T-helper 1 cell treated with Interleukin-12 subunit alpha and Interleukin-12 subunit beta and Interleukin-4 antibody, amounts not matched to agents 30 μg/mL and 1 μg/mL, for 36 hours (primary cell): Measurements from ENCODE around the gene RPS25.
"Not testable (repeated sequence)": the region's sequence is repeated elsewhere in the genome, so short reads cannot be mapped to it uniquely, and the experiment has no call there.

Experiments used
- H3K27ac Mint-ChIP-seq: one replicate; pipeline ENCODE4 v1.8.0; 2021; ENCODE audit warnings: mild to moderate bottlenecking, mixed read lengths
- H3K27me3 Mint-ChIP-seq: one replicate; pipeline ENCODE4 v1.8.0; 2021; ENCODE audit warnings: low read depth, mixed read lengths
- H3K36me3 Mint-ChIP-seq: one replicate; pipeline ENCODE4 v1.8.0; 2021; ENCODE audit warnings: low read depth, mixed read lengths
- H3K4me1 Mint-ChIP-seq: one replicate; pipeline ENCODE4 v1.8.0; 2021; ENCODE audit warnings: low read depth, mixed read lengths
- H3K4me3 Mint-ChIP-seq: one replicate; pipeline ENCODE4 v1.8.0; 2021; ENCODE audit warnings: mild to moderate bottlenecking, moderate library complexity, mixed read lengths
- H3K9me3 Mint-ChIP-seq: one replicate; pipeline ENCODE4 v1.8.0; 2021; ENCODE audit warnings: mixed read lengths

The RPS25 gene

GRCh38 chr11:119018074-119018938, at the start of gene RPS25, which contains the start of gene TRAPPC4:
Gene RPS25 (minus strand): TSS chr11:119018343. CDS start chr11:119018284, 59 bp downstream.
Gene TRAPPC4 (plus strand): TSS chr11:119018766. CDS start chr11:119018796, 30 bp downstream.
- Mint-ChIP-seq H3K4me3 (peak within 1 kb of the TSS; percentile 100), H3K27me3 (no peaks in the 10 kb centered on the region), H3K4me1 (peaks cover 29% of the 10 kb centered on the region), H3K9me3 (no peaks in the 10 kb centered on the region), H3K36me3 (peaks cover 64% of the 10 kb centered on the region), H3K27ac (peak within 1 kb of the TSS; percentile 100)

- H3K27me3 Mint-ChIP-seq = no peaks in the 10 kb centered on the region
- H3K36me3 Mint-ChIP-seq = peaks cover 10% of the 10 kb centered on the region
- no peaks in the 10 kb centered on the region for H3K9me3 Mint-ChIP-seq
- H3K4me3 Mint-ChIP-seq = peak within 1 kb of the TSS; percentile 90
- peaks cover 30% of the 10 kb centered on the region for H3K4me1 Mint-ChIP-seq
- peak within 1 kb of the TSS; percentile 96 for H3K27ac Mint-ChIP-seq
Measured at GRCh38 chr11:119067371-119068222, 49.5 kb upstream of the RPS25 start, which contains the start of gene VPS11. Gene VPS11 (plus strand): TSS chr11:119067818. CDS start chr11:119067824, 6 bp downstream.

- no peaks in the 10 kb centered on the region for H3K27me3 Mint-ChIP-seq
- no peaks in the 10 kb centered on the region for H3K9me3 Mint-ChIP-seq
- peak overlapping the region; percentile 55 for H3K27ac Mint-ChIP-seq
- peak overlapping the region; percentile 37 for H3K4me3 Mint-ChIP-seq
- H3K4me1 Mint-ChIP-seq = peaks cover 30% of the 10 kb centered on the region
- H3K36me3 Mint-ChIP-seq = peaks cover 8% of the 10 kb centered on the region
Measured at GRCh38 chr11:119065369-119065768, 47.2 kb upstream of the RPS25 start.

DNA sequence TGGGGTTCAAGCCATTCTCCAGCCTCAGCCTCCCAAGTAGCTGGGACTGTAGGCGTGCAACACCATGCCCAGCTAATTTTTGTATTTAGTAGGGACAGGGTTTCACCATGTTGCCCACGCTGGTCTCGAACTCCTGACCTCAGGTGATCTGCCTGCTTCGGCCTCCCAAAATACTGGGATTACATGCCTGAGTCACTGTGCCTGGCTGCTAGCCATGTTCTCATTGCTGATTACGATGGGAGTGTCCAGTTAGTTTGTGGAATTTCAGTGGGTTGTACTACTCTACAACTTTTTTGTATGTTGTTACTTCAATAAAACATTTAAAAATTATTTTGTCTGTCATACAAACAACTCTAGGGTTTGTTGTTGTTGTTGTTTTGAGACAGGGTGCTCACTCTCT, 44.6 kb upstream of the RPS25 start:
- Mint-ChIP-seq H3K4me3 (no peak overlapping the region), H3K9me3 (no peaks in the 10 kb centered on the region), H3K27ac (no peak overlapping the region), H3K36me3 (peaks cover 3% of the 10 kb centered on the region), H3K4me1 (peaks cover 26% of the 10 kb centered on the region), H3K27me3 (no peaks in the 10 kb centered on the region)

DNA sequence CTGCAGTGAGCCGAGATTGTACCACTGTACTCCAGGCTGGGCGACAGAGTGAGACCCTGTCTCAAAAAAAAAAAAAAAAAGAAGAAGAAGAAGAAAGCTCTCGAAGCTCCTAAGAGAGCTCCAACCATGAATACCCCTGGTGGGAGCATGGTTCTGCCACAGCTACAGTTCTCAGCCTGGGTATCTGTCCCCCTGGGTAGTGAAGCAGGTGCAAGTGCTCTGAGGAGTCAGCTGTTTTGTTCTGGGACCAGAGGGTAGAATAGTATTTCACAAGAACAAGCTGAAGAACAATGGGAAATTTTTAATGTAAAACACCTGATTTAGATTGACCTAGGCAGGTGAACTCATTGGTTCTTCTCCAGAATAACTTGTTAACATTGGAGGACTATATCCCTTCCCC, 43.1 kb upstream of the RPS25 start:
- H3K27ac Mint-ChIP-seq = no peak overlapping the region
- H3K4me1 Mint-ChIP-seq = peaks cover 20% of the 10 kb centered on the region
- peaks cover 5% of the 10 kb centered on the region for H3K36me3 Mint-ChIP-seq
- no peaks in the 10 kb centered on the region for H3K27me3 Mint-ChIP-seq
- H3K9me3 Mint-ChIP-seq = no peaks in the 10 kb centered on the region
- no peak overlapping the region for H3K4me3 Mint-ChIP-seq

DNA sequence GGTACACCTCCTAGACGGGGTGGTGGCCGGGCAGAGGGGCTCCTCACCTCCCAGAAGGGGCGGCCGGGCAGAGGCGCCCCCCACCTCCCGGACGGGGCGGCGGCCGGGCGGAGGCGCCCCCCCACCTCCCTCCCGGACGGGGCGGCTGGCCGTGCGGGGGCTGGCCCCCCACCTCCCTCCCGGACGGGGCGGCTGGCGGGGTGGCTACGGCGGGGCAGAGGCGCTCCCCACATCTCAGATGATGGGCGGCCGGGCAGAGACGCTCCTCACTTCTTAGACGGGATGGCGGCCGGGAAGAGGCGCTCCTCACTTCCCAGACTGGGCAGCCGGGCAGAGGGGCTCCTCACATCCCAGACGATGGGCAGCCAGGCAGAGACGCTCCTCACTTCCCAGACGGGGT, 41.0 kb upstream of the RPS25 start:
- not testable (repeated sequence) for H3K27ac Mint-ChIP-seq, H3K9me3 Mint-ChIP-seq, H3K4me3 Mint-ChIP-seq, H3K27me3 Mint-ChIP-seq
- Mint-ChIP-seq H3K4me1 (peaks cover 23% of the 10 kb centered on the region), H3K36me3 (peaks cover 17% of the 10 kb centered on the region)

- Mint-ChIP-seq H3K36me3 (peaks cover 31% of the 10 kb centered on the region), H3K4me1 (peaks cover 29% of the 10 kb centered on the region), H3K9me3 (no peaks in the 10 kb centered on the region), H3K4me3 (peak within 1 kb of the TSS; percentile 99), H3K27ac (peak within 1 kb of the TSS; percentile 99), H3K27me3 (no peaks in the 10 kb centered on the region)
Measured at GRCh38 chr11:119057000-119057769, 39.0 kb upstream of the RPS25 start, which contains the start of gene HYOU1. Gene HYOU1 (minus strand): TSS chr11:119057205. CDS start chr11:119056160, 1,045 bp downstream.

- Mint-ChIP-seq H3K27ac (peak overlapping the region; percentile 99), H3K4me1 (peaks cover 32% of the 10 kb centered on the region), H3K27me3 (no peaks in the 10 kb centered on the region), H3K4me3 (peak overlapping the region; percentile 99), H3K36me3 (peaks cover 35% of the 10 kb centered on the region), H3K9me3 (no peaks in the 10 kb centered on the region)
Measured at GRCh38 chr11:119056421-119056999, 38.4 kb upstream of the RPS25 start.

DNA sequence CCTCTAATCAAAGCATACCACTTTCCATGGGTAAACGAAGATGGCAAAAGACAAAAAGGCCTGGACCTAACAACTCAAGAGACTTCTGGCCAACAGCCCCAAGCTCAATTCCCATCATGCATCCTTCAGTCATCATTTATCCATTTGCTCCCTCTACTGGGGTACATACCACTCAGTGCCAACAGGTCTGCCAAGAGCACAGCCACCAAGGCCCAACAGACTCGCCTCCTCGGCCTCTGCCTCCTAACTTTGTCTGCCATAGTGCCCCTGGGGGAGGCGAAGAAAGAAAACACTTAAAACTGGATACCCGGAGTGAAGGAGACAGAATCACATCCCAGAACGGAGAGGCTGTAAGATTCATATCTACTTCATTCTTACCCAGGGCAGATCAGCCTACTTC, 37.8 kb upstream of the RPS25 start:
- peak overlapping the region; percentile 99 for H3K4me3 Mint-ChIP-seq
- peaks cover 41% of the 10 kb centered on the region for H3K36me3 Mint-ChIP-seq
- no peaks in the 10 kb centered on the region for H3K9me3 Mint-ChIP-seq
- no peaks in the 10 kb centered on the region for H3K27me3 Mint-ChIP-seq
- peak overlapping the region; percentile 81 for H3K27ac Mint-ChIP-seq
- H3K4me1 Mint-ChIP-seq = peaks cover 34% of the 10 kb centered on the region

GRCh38 chr11:119054418-119054817, 36.3 kb upstream of the RPS25 start:
- H3K4me1 Mint-ChIP-seq = peaks cover 38% of the 10 kb centered on the region
- H3K27ac Mint-ChIP-seq = no peak overlapping the region
- H3K27me3 Mint-ChIP-seq = no peaks in the 10 kb centered on the region
- H3K9me3 Mint-ChIP-seq = no peaks in the 10 kb centered on the region
- H3K36me3 Mint-ChIP-seq = peaks cover 52% of the 10 kb centered on the region
- H3K4me3 Mint-ChIP-seq = peak overlapping the region; percentile 48

DNA sequence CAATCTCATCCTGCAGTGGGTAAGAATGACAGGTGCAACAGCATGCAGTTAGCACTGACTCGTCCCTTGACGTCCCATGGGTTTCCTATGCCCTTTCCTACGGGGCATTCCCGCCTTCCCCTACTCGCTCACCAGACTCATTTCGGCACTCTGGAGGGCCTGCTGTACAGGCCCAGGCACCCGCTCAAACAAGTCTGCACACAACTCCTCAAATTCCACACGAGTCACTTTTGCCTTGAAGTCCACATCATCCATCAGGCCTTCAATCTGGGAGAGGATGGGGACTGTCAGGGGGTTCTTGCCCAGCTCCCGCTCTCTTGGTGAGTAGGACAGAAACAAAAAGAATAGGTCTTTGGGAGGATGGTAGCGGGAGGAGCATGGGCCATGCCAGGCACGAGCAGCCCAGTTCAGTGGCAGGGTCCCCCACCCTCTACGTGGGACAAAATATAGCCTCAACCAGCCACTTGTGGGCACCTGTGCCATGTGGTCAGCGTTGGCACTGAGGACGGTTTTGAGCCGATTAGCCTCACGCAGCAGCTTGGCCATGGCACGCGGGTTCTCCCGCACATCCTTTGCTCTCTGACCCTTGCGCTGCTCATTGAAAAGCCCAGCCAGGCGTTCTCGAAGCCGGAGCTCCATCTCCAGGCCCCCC, 34.1 kb upstream of the RPS25 start:
- Mint-ChIP-seq H3K27me3 (no peaks in the 10 kb centered on the region), H3K27ac (no peak overlapping the region), H3K4me1 (peaks cover 31% of the 10 kb centered on the region), H3K4me3 (no peak overlapping the region), H3K9me3 (no peaks in the 10 kb centered on the region), H3K36me3 (peaks cover 66% of the 10 kb centered on the region)

DNA sequence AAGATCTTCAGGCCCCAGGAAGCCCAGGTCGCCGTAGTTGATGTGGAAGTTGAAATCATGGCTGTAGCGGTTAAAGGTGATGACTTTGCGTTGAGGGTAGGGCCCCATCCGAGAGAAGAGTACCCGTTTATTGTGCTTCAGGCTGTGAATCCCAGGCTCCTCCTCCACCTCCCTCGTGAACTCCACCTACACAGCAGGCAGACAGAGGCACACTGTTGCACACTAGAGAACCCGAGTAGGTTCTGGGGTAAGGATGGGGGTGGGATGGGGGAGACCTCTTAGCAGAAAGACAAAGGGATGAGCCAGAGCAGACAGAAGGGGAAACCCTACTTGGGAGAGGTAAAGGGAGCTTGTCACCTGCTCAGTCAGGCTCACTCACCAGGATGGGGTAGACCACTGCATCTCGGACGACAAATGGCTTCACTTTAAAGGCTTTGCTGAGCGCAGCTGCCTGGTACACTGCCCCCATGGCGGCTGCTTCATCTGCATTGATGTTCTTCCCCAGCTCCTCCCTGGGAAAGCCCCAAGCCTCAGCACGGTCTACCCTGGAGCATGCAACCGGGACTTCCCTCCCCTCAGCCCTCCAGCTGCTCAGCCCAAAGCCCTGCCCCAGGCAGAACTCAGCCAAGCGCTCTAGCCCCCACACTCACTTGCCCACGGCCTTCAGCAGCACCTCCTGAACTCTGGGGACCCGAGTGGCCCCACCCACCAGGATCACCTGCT, 33.5 kb upstream of the RPS25 start:
- H3K4me1 Mint-ChIP-seq = peaks cover 31% of the 10 kb centered on the region
- H3K36me3 Mint-ChIP-seq = peaks cover 68% of the 10 kb centered on the region
- H3K27me3 Mint-ChIP-seq = no peaks in the 10 kb centered on the region
- H3K27ac Mint-ChIP-seq = peak overlapping the region; percentile 28
- H3K4me3 Mint-ChIP-seq = no peak overlapping the region
- no peaks in the 10 kb centered on the region for H3K9me3 Mint-ChIP-seq

DNA sequence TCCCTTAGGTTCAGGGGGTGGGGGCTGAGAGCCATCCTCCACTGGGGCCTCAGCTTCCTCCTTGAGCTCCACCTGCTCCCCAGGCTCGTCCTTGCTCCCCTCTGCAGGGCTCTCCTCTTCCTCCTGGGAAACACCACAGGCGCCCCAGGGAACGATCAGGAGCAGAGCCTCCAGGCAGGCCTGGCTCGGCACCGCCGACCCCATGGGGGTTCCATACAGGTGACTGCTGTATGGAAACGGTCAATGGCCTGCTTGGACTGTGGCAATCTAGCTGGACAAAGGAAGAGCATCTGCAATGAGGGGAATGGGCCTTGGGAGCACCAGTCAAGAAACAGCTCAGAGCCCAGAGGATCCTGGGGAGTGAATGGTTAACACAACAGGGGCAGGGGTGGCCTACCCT, 30.9 kb upstream of the RPS25 start:
- H3K36me3 Mint-ChIP-seq = peaks cover 72% of the 10 kb centered on the region
- no peak overlapping the region for H3K27ac Mint-ChIP-seq
- H3K27me3 Mint-ChIP-seq = no peaks in the 10 kb centered on the region
- H3K4me3 Mint-ChIP-seq = no peak overlapping the region
- peaks cover 16% of the 10 kb centered on the region for H3K4me1 Mint-ChIP-seq
- H3K9me3 Mint-ChIP-seq = no peaks in the 10 kb centered on the region
